GM21515 (cell line): ENCODE results near the gene SPRYD4.

Experiments
- ATAC-seq: cut with Tn5 transposase; IDR thresholded peaks from one replicate; pipeline ENCODE4 v1.9.1; 2021; ENCODE audit not compliant: unreplicated experiment

The SPRYD4 gene

GRCh38 chr12:56520048-56520447 lies 51.7 kb downstream of the SPRYD4 start:
- no peak for ATAC-seq

DNA sequence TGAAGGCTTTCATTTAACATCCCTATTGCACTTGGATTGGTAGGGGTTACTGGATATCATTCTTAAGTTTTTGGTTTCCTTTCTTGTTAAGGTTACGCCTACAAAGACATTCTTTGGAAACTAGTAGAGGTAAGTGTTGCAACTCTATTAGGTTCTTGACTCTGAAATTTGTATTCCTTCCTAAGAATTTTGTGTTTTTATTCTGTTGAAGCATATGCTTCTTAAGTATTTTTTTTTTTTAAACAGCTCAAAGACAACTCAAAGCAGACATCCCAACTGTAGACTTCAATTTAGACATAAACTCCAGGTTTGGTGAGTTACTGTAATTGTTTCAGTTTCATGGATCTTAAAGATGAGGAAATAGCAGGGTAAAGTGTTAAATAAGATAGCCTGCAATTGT lies 52.1 kb downstream of the SPRYD4 start:
- no peak for ATAC-seq

DNA sequence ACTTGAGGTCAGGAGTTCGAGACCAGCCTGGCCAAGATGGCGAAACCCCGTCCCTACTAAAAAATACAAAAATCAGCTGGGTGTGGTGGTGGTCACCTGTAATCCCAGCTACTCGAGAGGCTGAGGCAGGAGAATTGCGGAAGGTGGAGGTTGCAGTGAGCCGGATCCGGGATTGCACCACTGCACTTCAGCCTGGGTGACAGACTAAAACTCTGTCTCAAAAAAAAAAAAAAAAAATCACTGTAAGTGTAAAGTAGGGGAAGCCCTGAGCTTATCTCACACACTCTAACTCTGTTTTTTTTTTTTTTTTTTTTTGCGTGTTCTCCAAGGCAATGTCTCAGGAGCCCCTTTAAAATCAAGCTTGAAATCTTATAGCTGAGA lies 52.8 kb downstream of the SPRYD4 start:
- ATAC-seq, result no peak

DNA sequence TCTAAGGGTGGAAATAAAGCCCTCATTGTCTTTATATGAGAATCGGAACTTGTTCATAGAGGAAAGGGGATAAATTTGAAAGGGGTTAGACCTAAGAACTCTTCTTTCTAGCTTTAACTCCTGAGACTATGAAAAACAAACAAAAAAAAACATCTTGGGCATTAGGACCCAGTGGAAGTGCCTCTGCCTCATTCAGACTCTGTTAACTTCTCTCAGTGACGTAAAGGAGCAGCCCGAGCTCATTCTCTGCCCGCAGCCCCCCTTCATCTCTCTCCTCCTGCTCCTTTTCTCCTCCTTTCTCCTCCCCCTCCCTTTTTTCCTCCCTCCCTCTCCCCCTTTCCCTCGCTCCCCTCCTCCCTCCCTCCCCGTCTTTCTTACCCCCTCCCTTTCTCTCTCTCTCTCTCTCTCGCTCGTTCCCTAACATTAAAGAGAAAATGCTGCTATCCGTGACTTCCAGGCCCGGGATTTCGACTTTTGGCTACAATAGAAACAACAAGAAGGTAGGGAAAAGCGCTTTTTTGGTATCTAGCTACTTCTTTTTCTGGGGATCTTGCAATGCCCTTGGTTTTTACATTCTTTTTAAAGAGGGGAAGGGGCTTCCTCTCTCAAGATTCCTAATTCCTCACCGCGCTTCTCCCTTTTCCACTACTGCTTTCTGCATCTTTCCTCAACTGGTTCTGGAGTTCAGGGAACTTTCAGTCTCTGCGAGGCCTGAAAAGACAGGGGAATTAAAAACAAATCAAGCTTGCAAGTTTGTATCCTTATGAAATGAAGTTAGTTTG lies 53.4 kb downstream of the SPRYD4 start, which contains the start of gene RBMS2:
RBMS2 (plus strand) TSS at position 231 of the 782 bp plus-strand sequence; CDS start at position 435, 204 bp downstream.
- no peak for ATAC-seq

DNA sequence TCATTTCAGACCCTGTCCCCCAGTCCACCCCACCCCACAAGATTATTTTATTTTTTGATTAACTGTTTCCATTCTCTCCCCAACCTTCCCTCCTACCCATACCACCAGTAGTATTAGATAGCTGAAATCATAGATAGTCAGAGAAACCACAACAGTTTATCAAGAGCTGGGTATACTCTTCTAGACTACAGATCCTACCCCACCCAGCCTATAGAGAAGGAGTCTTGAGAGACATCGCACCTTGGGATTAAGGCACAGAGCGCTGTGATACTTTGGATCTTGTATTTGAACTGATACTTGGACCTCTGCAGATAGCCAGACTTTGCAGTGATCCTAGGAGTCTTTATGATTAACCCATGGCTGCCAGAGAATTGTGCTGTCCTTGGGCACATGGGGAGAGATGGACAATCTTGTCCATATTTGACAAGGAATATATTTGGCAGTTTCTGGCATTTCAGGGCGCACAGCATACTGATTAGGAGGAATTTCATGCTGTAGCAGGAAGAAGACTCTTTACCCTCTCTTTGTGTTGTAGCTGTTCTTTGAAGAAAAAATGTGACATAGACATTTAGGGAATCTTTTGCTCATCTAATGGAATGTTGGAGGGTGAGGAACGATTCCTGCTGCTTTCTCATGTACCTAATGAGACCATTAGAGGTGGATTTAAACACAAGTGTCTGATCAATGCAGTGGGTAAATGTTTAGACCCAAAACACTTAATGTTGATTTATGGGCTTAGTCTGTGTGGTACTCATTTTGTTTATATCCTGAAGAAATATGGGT lies 54.2 kb downstream of the SPRYD4 start:
- no peak for ATAC-seq

GRCh38 chr12:56528846-56529245 lies 60.5 kb downstream of the SPRYD4 start:
- no peak for ATAC-seq
